AG08396 (cell line): ENCODE data around the gene SLC35B2.
A peak's percentile ranks its signal among the peaks of the same experiment; 100 is the strongest.

Experiments
- DNase-seq: peaks from one replicate; pipeline ENCODE4 v3.0.0; 2012; ENCODE audit warnings: low spot score, mixed read lengths

Gene SLC35B2

GRCh38 chr6:44286285-44286565, 28.9 kb upstream of the SLC35B2 start:
- no peak for DNase-seq

DNA sequence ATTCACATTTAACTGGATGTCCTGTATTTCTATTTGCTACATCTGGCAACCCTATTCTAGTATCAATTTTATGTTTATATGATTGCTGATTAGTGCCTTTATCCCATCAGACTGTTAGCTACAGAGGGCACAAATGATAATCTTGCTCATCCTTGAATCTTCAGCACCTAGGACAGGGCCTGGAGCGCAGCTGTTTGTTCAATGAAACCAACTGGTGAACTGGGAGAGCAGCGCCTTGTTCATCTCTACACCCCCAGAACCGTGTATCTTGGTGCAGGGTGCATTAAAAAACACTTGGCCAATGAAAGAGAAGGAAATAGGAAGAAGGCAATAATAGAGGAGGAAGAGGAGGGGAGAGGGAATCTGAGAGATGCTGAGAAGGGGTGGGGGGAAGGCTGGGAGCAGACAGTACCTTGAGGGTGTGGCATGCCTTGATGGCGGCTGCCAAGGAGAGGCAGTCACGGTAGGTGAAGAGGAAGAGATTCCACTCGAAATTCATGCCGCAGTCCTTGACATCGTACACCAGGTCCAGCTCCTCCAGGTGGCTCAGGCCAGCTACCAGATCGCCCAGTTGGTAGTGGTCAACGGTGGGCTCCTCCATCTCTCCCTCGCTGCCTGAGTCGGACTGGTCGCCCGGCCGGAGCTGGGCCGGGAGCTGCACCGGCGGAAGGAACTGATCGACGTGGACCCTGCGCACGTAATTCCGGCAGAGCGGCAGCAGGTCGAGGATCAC, 28.4 kb upstream of the SLC35B2 start:
- DNase-seq: peak; percentile 55

DNA sequence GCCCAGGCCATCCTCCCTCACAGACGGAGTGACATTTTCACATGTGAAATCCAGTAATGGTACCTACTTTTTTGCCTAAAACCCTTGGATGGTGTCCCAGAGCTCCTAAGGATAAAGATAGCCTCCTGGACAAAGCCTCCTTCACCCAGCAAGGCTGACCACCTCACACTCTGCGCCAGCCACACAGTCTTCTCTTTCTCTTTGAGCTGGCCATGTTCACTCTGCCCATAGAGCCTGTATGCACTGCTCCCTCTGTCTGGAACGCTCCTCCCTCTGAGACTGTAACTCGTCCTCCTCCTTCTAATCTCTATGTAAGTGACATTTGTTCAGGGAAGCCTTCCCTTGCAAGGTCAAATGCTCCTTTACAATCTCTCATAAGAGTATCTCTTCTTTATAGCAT, 27.5 kb upstream of the SLC35B2 start:
- DNase-seq: no peak

GRCh38 chr6:44284121-44284520, 26.8 kb upstream of the SLC35B2 start:
- no peak for DNase-seq

DNA sequence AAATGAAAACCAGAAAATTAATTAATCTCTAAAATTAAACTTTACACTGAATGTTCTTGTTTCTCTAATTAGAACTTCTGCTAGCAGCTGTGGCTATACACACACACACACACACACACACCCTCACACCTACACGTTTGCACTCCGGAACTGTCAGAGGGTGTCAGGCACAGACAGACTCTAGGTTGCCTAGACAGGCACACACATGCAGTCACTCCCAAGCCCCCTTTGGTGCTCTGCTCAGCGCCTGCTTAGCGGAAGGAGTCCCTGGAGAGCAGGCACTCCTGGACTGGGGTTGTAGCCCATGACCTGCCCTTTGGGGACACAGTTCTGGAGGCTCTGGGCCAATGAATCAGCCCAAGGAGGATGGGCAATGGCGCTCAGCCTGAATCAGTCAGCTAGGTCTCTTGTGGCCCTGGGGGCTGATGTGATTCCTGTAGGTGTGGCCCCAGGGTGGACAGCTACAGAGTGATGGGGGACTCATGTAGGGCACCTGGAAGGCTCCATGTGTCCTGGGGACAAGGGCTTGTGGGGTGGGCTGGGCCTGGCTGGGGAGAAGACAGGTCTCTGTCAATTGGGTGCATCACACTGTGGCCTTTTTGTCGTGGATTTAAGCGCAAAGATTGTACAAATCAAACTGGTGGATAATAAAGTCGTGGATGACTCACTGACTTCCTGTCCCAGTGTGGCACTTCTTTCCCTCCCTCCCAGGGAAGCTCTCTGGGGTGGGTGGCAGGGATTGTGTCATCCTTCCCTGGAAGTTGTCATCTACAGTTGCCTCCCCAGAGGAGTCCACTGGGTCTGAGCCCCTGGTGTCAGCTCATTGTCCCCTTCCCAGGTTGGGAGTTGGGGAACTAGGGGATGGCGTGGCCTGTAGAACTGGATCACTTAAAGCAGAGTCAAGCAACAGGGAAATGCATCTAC, 21.7 kb upstream of the SLC35B2 start:
- DNase-seq: no peak

- no peak for DNase-seq
These were observed 21.0 kb upstream of the SLC35B2 start for GRCh38 chr6:44278315-44278714.

GRCh38 chr6:44277763-44278162, 20.4 kb upstream of the SLC35B2 start:
- no peak for DNase-seq

- DNase-seq: no peak
These were observed 19.6 kb upstream of the SLC35B2 start for GRCh38 chr6:44276667-44277640.

DNA sequence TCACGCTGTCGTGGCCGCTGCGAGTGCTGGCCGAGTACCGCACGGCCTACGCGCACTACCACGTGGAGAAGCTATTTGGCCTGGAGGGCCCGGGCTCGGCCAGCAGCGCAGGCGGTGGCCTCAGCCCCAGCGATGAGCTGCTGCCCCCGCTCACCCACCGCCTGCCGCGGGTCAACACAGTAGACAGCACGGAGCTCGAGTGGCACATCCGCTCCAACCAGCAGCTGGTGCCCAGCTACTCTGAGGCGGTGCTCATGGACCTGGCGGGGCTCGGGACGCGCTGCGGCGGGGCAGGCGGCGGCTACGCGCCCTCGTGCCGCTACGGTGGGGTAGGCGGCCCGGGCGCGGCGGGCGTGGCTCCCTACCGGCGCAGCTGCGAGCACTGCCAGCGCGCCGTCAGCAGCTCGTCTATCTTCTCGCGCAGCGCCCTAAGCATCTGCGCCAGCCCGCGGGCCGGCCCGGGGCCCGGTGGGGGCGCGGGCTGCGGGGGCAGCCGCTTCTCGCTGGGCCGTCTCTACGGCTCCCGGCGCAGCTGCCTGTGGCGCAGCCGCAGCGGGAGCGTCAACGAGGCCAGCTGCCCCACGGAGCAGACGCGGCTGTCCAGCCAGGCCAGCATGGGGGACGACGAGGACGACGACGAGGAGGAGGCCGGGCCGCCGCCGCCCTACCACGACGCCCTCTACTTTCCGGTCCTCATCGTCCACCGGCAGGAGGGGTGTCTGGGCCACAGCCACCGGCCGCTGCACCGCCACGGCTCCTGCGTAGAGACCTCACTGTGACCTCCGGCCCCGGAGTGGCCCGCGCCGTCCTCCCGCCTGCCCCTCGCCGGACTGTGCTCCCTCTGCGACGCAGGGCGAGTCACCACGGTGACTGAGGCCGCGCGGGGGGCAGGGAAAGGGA, 18.7 kb upstream of the SLC35B2 start:
- DNase-seq: peak; percentile 57

GRCh38 chr6:44275271-44275748, 18.0 kb upstream of the SLC35B2 start:
- no peak for DNase-seq

GRCh38 chr6:44273617-44274016, 16.3 kb upstream of the SLC35B2 start:
- DNase-seq: no peak

DNA sequence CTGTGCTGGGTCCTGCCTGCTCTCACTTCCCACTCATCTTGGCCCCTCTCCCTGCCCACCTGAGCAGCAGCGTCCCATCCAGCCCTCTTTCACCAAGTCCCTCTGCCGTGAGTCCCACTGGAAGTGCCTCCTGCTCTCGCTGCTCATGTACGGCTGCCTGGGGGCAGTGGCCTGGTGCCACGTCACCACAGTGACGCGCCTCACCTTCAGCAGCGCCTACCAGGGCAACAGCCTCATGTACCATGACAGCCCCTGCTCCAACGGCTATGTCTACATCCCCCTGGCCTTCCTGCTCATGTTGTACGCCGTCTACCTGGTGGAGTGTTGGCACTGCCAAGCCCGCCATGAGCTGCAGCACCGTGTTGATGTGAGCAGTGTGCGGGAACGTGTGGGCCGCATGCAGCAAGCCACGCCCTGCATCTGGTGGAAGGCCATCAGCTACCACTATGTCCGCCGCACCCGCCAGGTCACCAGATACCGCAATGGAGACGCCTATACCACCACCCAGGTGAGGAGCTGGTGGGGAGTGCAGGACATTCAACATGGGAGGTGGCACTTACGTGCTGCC, 15.8 kb upstream of the SLC35B2 start:
- no peak for DNase-seq

DNA sequence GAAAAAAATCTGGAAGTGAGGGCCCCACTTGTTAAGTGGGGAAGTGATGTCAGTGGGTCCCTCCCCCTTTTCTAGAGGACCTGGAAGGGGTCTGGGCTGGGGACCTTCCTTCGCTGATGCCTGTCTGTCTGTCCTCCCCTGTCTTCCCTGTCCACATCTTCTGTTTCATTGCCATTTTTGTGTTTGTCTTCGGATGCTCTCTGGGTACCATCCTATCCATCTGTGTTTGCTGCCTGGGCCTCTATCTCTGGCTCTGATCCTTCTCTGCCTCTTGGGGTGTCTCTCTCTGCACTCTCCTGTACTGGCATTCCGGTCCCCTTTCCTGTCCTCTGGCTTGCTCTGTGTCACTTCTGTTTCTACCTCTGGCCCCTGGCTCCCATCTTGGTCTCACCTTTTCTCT, 15.2 kb upstream of the SLC35B2 start:
- no peak for DNase-seq

GRCh38 chr6:44271914-44272313, 14.6 kb upstream of the SLC35B2 start:
- DNase-seq: no peak

DNA sequence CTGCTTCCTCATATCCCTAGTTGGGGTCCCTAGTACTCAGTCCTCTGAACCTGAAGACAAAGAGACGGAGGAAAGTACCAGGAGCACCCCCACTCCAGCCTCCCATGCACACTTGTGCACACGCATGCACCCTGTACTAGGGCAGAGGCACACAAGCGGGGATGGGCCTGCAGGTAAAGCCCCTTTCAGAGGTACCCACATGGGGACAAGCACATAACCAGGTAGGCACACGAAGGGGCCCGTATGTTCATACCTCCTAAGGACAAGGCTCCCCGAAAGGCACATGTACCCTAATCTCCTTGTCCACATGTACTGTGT, 14.0 kb upstream of the SLC35B2 start:
- DNase-seq: no peak

GRCh38 chr6:44270526-44271405, 13.4 kb upstream of the SLC35B2 start:
- DNase-seq: no peak

DNA sequence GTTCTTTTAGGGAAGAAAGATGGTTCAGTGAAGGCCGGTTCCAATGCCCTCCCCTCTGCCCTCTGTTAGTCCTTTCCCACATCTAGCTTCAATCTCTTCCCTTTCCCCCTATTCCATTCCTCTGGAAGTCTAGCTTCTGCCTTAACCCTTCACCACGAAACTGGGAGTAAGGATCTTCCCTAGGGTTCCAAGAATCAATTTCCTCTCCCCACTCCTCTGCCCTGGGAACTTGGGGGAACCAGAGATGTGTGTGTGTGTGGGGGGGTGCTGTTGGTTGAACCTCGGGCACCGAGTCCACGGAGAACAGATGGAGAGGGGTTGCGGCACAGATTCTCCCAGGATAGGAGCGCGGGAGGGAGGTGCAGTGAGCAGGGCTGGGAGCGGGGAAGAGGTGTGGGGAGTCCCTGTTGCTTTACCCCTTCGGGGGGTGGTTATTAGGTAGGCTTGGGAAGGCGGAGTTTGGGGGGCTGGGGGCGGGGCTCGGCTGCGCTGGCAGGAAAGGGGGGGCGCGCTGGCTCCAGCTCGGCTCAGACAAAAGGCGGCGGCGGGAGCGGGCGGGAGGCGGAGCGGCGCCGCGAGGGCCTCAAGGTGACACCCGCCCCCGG, 12.7 kb upstream of the SLC35B2 start, which contains the start of gene TMEM151B:
Gene TMEM151B, plus strand, starts transcription at position 530 of the 605 bp plus-strand sequence. CDS start 293 bp downstream, outside the sequence.
- no peak for DNase-seq

- DNase-seq: no peak
These were observed 12.0 kb upstream of the SLC35B2 start for GRCh38 chr6:44269178-44269920.
